ENCODE data around the gene SLC28A1.

Gene SLC28A1

DNA sequence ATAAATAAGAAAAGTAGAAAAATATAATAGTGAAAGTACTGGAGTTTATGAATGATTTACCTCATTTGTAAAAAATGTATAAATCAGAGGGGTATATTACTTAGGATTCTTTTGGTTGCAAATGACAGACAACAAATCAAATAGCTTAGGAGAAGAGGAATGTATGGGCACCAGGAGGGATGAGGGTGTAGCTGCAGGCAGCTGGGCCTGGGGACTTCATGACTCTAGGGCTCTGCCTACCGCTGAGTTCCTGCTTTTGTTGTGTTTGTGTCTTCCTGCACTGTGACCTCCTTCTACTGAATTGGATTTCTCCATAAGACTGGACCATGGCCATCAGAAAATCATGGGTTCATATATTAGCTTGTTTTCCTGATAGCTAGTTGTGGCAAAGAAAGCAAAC lies 69.3 kb downstream of the SLC28A1 start:
- in situ Hi-C loops (cut with MboI; ENCODE audit: low pct_unique_long_range_greater_than_20kb, low sequenced_read_pairs) = no loop called here
- DNase-seq = no peak

GRCh38 chr15:84955089-84955848 lies 70.8 kb downstream of the SLC28A1 start:
- in situ Hi-C loops (cut with MboI; ENCODE audit: low pct_unique_long_range_greater_than_20kb, low sequenced_read_pairs) = no loop called here
- DNase-seq = peak; percentile 78

GRCh38 chr15:84956199-84956598 lies 71.7 kb downstream of the SLC28A1 start:
- no peak for DNase-seq
- in situ Hi-C loops (cut with MboI; ENCODE audit: low pct_unique_long_range_greater_than_20kb, low sequenced_read_pairs) = no loop called here

GRCh38 chr15:84960391-84961113 lies 76.1 kb downstream of the SLC28A1 start:
- in situ Hi-C loops (cut with MboI; ENCODE audit: low pct_unique_long_range_greater_than_20kb, low sequenced_read_pairs) = no loop called here
- DNase-seq = no peak

- DNase-seq = no peak
- in situ Hi-C loops (cut with MboI; ENCODE audit: low pct_unique_long_range_greater_than_20kb, low sequenced_read_pairs) = no loop called here
These were observed 76.6 kb downstream of the SLC28A1 start for GRCh38 chr15:84961114-84961452.

DNA sequence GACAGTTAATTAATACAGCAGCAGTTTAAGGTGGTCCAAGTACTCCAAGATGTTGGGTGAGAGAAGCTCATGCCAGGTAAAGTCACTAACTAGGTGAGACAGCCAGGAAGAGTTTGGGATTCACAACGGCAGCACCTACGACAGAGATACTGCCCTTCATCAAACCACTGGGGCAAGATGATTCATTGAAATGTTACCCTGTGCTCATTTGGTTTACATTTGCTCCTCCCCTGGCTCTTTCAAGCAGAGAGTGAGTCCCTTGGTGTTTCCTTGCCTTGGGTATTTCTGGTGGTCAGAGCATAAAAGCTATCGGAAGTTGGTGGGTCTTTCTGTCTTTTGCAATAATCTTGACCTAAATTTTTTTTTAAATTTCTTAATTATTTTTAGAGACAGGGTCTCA lies 77.2 kb downstream of the SLC28A1 start:
- no peak for DNase-seq
- in situ Hi-C loops (cut with MboI; ENCODE audit: low pct_unique_long_range_greater_than_20kb, low sequenced_read_pairs) = no loop called here

DNA sequence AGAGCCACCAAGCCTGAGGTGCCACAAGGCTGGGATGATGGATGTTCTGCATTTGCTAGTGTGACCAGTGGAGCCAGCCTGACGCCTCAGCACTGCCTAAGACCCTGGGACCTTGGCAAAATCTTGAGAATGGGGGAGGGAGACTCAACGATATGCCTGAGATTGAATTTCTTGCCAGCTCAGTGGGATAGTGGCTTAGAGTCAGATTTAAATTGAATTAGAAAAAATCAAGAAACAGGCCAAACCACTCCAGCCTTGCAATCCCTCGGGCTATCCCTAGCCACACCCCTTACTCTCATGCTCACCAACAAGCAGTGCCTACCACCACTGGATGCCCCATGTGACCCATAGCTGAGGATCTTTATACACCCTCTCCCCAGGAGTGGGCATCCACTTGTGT lies 78.5 kb downstream of the SLC28A1 start:
- no peak for DNase-seq
- in situ Hi-C loops (cut with MboI; ENCODE audit: low pct_unique_long_range_greater_than_20kb, low sequenced_read_pairs) = no loop called here

DNA sequence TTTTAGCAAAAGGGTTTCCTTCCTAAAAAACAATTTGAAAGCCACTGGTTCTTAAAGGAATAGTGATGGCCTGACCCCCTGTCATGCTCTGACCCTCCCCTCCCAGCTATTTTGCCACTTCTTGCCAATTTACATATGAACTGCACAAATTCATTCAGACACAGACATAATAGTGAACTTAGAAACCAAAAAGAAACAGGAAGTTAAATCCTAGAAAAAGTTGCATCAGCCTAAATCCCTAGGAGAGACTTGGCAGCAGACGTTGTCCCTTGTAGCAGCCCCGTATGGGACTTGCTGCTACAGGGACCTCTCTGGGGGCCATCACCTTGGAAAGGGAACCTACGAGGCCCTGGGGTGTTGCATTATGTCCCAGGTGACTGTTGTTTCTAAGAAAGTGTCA lies 82.9 kb downstream of the SLC28A1 start:
- in situ Hi-C loops (cut with MboI; ENCODE audit: low pct_unique_long_range_greater_than_20kb, low sequenced_read_pairs) = no loop called here
- peak; percentile 77 for DNase-seq

- in situ Hi-C loops (cut with MboI; ENCODE audit: low pct_unique_long_range_greater_than_20kb, low sequenced_read_pairs) = no loop called here
These were observed 83.8 kb downstream of the SLC28A1 start for GRCh38 chr15:84968301-84968700.

DNA sequence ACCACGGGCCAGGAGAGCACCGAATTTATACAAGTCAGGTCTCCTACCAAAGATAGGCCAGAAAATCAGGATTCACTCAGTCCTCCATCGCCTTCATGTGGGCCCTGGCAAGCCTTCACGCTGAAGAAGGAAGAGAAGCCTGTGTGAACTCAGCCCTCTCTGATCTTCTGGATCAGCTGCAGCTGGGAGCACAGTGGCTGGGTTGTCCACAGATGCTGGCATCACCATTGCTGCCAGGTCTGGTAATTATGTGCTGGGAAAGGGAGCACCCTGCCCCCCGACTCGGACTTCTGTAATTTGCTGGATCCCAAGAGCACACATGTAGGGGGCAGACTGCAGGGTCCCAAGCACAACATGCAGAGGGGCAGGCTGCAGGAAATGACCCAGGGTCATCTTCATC lies 84.8 kb downstream of the SLC28A1 start:
- in situ Hi-C loops (cut with MboI; ENCODE audit: low pct_unique_long_range_greater_than_20kb, low sequenced_read_pairs) = no loop called here
- DNase-seq = no peak

More at GRCh38 chr15:84968301-84968700, 83.8 kb downstream of the SLC28A1 start:
- DNase-seq = no peak

- in situ Hi-C loops (cut with MboI; ENCODE audit: low pct_unique_long_range_greater_than_20kb, low sequenced_read_pairs) = no loop called here
- no peak for DNase-seq
These were observed 86.4 kb downstream of the SLC28A1 start for GRCh38 chr15:84970843-84971242.

- in situ Hi-C loops (cut with MboI; ENCODE audit: low pct_unique_long_range_greater_than_20kb, low sequenced_read_pairs) = no loop called here
- DNase-seq = no peak
These were observed 89.3 kb downstream of the SLC28A1 start for GRCh38 chr15:84973492-84974460.

- DNase-seq = no peak
- in situ Hi-C loops (cut with MboI; ENCODE audit: low pct_unique_long_range_greater_than_20kb, low sequenced_read_pairs) = no loop called here
These were observed 91.4 kb downstream of the SLC28A1 start for GRCh38 chr15:84975871-84976351.

DNA sequence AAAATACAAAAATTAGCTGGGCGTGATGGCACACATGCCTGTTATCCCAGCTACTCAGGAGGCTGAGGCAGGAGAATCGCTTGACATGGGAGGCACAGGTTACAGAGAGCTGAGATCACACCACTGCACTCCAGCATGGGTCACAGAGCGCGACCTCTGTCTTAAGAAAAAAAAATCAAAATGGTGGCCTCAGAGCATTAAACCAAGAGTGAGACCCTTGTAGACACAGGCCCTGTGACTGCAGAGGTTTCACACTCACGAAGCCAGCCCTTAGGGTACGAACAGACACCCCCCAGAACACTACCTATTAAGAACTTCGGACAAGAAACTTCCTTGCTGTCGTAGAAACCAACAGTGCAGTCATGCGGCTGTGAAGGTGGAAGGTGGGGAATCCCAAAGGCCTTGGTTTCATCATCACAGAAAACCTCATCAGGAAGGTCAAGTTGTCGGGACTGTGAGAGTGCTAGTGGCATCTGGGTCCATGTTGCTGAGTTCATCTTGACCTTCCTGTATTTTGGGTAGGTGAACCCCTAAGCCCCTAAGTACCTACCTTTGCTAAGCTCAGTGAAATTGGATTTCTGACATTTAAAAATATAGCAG lies 92.4 kb downstream of the SLC28A1 start:
- DNase-seq = no peak
- in situ Hi-C loops (cut with MboI; ENCODE audit: low pct_unique_long_range_greater_than_20kb, low sequenced_read_pairs) = no loop called here

DNA sequence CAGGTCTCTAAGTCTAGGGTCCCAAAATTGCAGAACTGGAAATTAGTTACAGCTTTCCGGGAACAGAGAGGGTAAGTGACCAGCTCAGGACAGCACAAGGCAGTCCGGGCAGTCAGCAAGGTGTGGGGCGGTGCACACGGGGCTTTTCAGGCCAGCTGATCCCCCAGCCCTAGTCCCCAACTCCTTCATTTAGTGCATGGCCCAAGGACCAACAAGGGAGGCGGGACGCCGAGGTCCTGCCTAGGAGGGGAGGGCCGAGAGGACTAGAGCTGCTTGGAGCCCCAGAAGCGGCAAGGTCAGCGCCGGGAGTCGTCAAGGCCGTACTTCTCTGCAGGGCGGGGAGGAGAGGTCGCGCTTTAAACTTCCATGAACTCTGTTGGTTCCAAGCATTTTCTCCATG lies 95.2 kb downstream of the SLC28A1 start:
- in situ Hi-C loops (cut with MboI; ENCODE audit: low pct_unique_long_range_greater_than_20kb, low sequenced_read_pairs) = no loop called here
- DNase-seq = no peak

DNA sequence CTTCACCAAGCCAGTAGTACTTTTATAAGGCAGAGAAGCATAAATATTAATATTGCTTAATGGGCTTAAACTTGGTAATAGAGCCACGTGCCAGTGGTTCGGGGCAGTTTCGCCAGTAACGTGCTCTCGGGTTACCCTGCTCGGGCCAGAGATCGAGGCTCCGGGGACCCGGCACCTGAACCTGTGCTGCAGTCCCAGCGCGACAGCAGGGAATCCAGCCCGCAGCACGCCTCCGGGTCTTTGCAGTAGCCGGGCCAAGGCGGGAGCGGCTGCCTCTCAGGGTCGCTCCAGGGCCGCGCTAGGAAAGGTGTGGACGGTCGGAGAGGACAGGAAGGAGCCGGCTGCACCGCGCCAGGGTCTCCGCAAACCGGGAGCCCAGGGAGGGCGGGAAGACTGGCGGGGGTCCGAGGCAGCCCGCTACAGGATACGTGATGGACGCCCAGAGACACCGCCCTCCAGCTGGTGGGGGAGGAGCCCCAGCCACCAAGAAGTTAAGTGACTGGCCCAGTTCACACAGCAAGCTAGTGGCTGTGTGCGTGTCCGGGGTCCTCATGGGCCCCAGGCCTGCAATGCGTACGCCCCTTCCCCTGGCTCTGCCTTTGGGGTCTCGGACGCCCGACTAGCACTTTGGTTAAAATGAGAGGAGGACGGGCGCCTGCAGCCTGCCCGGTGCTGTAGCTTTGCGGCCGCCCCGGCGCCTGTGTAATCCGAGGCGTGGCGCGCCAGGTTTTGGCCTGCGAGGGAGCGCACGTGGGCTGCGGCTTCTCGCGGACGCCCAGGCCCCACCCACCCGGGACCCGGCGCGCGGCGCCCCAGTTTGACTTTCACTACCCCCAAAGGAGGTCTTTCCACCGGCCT lies 96.0 kb downstream of the SLC28A1 start:
- peak; percentile 97 for DNase-seq
- in situ Hi-C loops (cut with MboI; ENCODE audit: low pct_unique_long_range_greater_than_20kb, low sequenced_read_pairs) = no loop called here

DNA sequence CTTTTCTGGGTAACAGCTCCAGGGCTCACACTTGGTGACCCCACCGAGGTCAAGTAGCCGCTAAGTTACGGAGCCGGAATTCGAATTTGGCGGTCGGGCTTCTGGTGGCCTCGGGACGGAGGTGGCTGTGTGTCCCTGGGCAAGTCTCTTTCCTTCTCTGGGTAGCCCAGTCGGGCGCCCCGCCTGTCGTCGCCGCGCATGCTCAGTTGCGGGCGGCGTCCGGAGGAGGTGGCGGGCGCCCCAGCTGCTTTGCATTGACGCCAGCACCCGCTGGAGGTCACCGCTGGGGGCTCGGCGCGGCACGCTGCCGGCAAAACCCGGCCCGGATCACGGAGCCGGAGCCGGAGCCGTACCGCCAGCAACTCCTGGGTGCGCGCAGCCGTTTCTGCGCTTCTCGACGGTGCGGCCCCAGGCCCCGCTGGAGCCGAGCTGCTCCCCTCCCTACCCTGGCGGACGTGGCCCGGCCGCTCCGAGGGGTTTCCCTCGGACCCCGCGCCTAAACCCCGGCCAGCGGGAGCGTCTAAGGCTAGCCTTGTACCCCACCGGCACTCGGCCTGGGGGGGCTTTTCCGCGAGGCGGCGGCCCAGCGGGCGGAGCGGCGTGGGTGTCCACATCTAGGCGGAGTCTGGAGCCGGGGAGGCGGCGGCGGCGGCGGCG lies 96.7 kb downstream of the SLC28A1 start:
- peak; percentile 100 for DNase-seq
- in situ Hi-C loops (cut with MboI; ENCODE audit: low pct_unique_long_range_greater_than_20kb, low sequenced_read_pairs) = no loop called here
